NCI-H2227 treated with DMSO at 0.1 percent for 48 hours (cell line): ENCODE results near the gene GABRR2.

ENCODE experiments used
- DNase-seq: peaks from one replicate; lab custom pipeline; 2025; lab: John Stamatoyannopoulos, UW

The GABRR2 gene

GRCh38 chr6:89291256-89291819, 23.8 kb downstream of the GABRR2 start:
- DNase-seq: no peak

GRCh38 chr6:89290401-89291155, 24.5 kb downstream of the GABRR2 start:
- no peak for DNase-seq

- no peak for DNase-seq
Measured at GRCh38 chr6:89289710-89290109, 25.4 kb downstream of the GABRR2 start.

- DNase-seq: no peak
Measured at GRCh38 chr6:89287351-89288028, 27.6 kb downstream of the GABRR2 start.

- DNase-seq: no peak
Measured at GRCh38 chr6:89286516-89286915, 28.6 kb downstream of the GABRR2 start.

- DNase-seq: no peak
Measured at GRCh38 chr6:89284963-89285735, 29.9 kb downstream of the GABRR2 start.

GRCh38 chr6:89284081-89284480, 31.0 kb downstream of the GABRR2 start:
- no peak for DNase-seq

- DNase-seq: no peak
Measured at GRCh38 chr6:89282749-89283148, 32.4 kb downstream of the GABRR2 start.

GRCh38 chr6:89281779-89282246, 33.3 kb downstream of the GABRR2 start:
- no peak for DNase-seq

GRCh38 chr6:89278956-89279355, 36.1 kb downstream of the GABRR2 start:
- no peak for DNase-seq

GRCh38 chr6:89275900-89276299, 39.2 kb downstream of the GABRR2 start:
- no peak for DNase-seq

GRCh38 chr6:89273816-89274215, 41.3 kb downstream of the GABRR2 start:
- no peak for DNase-seq

- no peak for DNase-seq
Measured at GRCh38 chr6:89272596-89272995, 42.5 kb downstream of the GABRR2 start.

GRCh38 chr6:89270951-89271721, 44.0 kb downstream of the GABRR2 start:
- no peak for DNase-seq

GRCh38 chr6:89269981-89270380, 45.1 kb downstream of the GABRR2 start:
- no peak for DNase-seq

GRCh38 chr6:89269252-89269651, 45.8 kb downstream of the GABRR2 start:
- no peak for DNase-seq

- no peak for DNase-seq
Measured at GRCh38 chr6:89268776-89269175, 46.3 kb downstream of the GABRR2 start.

GRCh38 chr6:89267918-89268317, 47.2 kb downstream of the GABRR2 start:
- DNase-seq: no peak

- DNase-seq: no peak
Measured at GRCh38 chr6:89264296-89264695, 50.8 kb downstream of the GABRR2 start.

- DNase-seq: peak; percentile 13
Measured at GRCh38 chr6:89260832-89261231, 54.3 kb downstream of the GABRR2 start.

- DNase-seq: no peak
Measured at GRCh38 chr6:89260310-89260709, 54.8 kb downstream of the GABRR2 start.

- no peak for DNase-seq
Measured at GRCh38 chr6:89258912-89259311, 56.2 kb downstream of the GABRR2 start.
